ENCODE results near the gene EFR3B.

- no peak for TF ChIP-seq CTCF (IDR thresholded peaks at IDR 0.05)
- no peak for TF ChIP-seq FOXM1 (IDR thresholded peaks at IDR 0.05; ENCODE audit: low read depth)
Measured at GRCh38 chr2:25025229-25026007, 16.5 kb upstream of the EFR3B start.

Data from SK-N-SH (cell line).